Suprapubic skin (tissue), 4 donors: ENCODE results near the gene HOXA9.

Experiments used
- EP300 ChIP-seq: sonication (generic); formaldehyde crosslinking; IDR thresholded peaks from one replicate; pipeline ENCODE4 v1.6.1; 2017; ENCODE audit warnings: antibody characterized with exemption
- POLR2A ChIP-seq, 2 donors: fragments of 450-650 bp; IDR thresholded peaks; one replicate each; pipeline ENCODE4 v1.6.1; 2017; ENCODE audit warnings: antibody characterized with exemption in 2 of 2, mild to moderate bottlenecking in 2 of 2, moderate library complexity in 2 of 2
- POLR2AphosphoS5 ChIP-seq, 3 donors: sonication (generic); formaldehyde crosslinking; IDR thresholded peaks; one replicate each; pipeline ENCODE4 v1.6.1; 2017; ENCODE audit warnings: antibody characterized with exemption in 3 of 3
- TF ChIP-seq, protein P1 (sequence below), 2 donors: fragments of 200-600 bp in 1 of 2; fragments of 450-650 bp in 1 of 2; sonication (generic) in 1 of 2; IDR thresholded peaks; one replicate each; pipeline ENCODE4 v1.5.1; 2016 to 2019; ENCODE audit warnings: antibody characterized with exemption in 2 of 2, mild to moderate bottlenecking in 1 of 2, moderate library complexity in 1 of 2

DNA sequence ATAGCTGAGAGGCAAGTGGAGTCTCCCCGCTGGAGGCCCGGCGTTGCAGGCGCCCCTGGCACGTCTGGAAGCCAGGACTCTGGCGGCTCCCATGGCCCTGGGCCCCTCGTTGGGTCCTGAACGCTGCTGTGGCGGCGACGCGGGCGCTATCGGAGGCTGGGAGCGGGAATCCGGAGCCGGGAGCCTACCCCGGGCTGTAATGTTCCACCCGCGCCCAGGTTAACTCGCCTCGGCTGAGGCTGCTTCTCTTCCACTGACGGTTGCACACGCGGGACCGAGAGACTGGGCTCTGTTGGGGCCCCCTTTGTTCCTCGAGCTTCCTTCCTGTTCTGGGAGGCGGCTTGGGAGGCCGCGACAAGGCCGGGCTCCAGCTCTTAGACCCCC is 20.6 kb downstream of the HOXA9 start:
- TF ChIP-seq, protein P1, sequence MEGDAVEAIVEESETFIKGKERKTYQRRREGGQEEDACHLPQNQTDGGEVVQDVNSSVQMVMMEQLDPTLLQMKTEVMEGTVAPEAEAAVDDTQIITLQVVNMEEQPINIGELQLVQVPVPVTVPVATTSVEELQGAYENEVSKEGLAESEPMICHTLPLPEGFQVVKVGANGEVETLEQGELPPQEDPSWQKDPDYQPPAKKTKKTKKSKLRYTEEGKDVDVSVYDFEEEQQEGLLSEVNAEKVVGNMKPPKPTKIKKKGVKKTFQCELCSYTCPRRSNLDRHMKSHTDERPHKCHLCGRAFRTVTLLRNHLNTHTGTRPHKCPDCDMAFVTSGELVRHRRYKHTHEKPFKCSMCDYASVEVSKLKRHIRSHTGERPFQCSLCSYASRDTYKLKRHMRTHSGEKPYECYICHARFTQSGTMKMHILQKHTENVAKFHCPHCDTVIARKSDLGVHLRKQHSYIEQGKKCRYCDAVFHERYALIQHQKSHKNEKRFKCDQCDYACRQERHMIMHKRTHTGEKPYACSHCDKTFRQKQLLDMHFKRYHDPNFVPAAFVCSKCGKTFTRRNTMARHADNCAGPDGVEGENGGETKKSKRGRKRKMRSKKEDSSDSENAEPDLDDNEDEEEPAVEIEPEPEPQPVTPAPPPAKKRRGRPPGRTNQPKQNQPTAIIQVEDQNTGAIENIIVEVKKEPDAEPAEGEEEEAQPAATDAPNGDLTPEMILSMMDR (IDR thresholded peaks at IDR 0.05), result no peak
- no peak for TF ChIP-seq POLR2A (IDR thresholded peaks at IDR 0.05)
- TF ChIP-seq EP300, result no peak
- no peak for TF ChIP-seq POLR2AphosphoS5 (IDR thresholded peaks at IDR 0.05)
